NCI-H226 (cell line): ENCODE data around the gene NEK8.
A peak's percentile ranks its signal among the peaks of the same experiment; 100 is the strongest.
"Not testable (repeated sequence)": the region's sequence is repeated elsewhere in the genome, so short reads cannot be mapped to it uniquely, and the experiment has no call there.

Experiments
- DNase-seq: peaks from one replicate; pipeline ENCODE4 v3.0.0-alpha.2; 2015

The NEK8 gene

GRCh38 chr17:28710861-28711722 is 17.5 kb upstream of the NEK8 start:
- DNase-seq, result peak; percentile 90

GRCh38 chr17:28711723-28712031 is 16.9 kb upstream of the NEK8 start, which contains the start of gene PROCA1:
Gene PROCA1 (minus strand): TSS chr17:28711888. CDS start chr17:28711660, 228 bp downstream.
- DNase-seq, result no peak

- no peak for DNase-seq
Measured at GRCh38 chr17:28712032-28712704, 16.4 kb upstream of the NEK8 start.

GRCh38 chr17:28712705-28713415 is 15.7 kb upstream of the NEK8 start:
- DNase-seq, result no peak

- no peak for DNase-seq
Measured at GRCh38 chr17:28714281-28714680, 14.3 kb upstream of the NEK8 start.

DNA sequence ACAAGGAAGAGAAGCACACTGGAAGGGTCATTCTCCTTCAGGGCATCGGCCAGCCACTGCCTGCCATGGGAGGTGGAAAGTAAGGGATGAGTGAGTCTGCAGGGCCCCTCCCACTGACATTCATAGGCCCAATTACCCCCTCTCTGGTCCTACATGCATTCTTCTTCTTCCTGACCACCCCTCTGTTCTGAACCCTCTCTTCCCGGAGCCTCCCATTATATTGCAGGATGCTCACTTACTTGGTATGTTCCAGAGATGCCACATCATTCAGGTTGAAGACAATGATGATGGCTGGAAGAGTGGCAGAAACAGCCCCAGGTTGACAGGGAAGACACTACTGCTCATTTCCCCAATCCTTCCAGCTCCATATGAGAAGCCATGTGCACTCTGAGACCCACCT is 13.4 kb upstream of the NEK8 start:
- no peak for DNase-seq

GRCh38 chr17:28716740-28717577 is 11.6 kb upstream of the NEK8 start:
- no peak for DNase-seq

DNA sequence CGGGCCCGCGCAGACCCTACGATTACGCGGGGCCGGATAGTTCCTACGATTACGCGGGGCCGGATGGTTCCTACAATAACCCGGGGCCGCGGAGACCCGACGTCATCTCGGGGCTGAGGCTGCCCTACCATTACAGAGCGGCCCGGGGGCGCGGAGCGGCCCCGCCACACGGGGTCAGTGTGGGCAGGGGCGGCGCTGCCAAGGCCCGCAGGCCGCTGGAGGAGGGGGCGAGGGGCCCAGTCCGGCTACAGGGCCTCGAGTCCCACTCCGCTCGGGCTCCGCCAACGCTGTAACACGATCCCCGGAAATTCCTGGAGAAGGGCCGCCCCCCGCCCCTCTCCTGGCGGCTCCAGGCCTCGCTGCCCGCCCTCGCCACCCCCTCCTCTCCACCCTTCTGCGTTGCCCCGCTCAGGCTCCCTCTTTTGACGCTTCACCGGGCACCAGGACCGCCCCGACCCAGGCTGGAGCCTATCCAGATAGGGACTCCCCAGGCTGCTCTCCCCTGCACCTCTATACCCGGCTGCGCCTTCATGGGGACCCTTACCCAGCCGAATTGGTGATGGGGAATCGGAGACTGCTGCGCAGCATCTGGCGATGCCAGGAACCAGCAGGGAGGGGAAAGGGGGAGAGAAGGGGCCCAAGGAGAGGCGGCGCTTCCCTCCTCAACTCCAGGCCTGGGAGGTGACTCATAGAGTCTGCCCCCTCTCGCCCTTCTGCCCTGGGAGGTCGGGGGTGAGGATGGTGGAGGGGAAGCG is 10.8 kb upstream of the NEK8 start, which contains the start of gene RAB34:
Gene RAB34 (minus strand): TSS at position 291 of the 755 bp plus-strand sequence. CDS start 602 bp downstream, outside the sequence.
- DNase-seq, result peak; percentile 94

DNA sequence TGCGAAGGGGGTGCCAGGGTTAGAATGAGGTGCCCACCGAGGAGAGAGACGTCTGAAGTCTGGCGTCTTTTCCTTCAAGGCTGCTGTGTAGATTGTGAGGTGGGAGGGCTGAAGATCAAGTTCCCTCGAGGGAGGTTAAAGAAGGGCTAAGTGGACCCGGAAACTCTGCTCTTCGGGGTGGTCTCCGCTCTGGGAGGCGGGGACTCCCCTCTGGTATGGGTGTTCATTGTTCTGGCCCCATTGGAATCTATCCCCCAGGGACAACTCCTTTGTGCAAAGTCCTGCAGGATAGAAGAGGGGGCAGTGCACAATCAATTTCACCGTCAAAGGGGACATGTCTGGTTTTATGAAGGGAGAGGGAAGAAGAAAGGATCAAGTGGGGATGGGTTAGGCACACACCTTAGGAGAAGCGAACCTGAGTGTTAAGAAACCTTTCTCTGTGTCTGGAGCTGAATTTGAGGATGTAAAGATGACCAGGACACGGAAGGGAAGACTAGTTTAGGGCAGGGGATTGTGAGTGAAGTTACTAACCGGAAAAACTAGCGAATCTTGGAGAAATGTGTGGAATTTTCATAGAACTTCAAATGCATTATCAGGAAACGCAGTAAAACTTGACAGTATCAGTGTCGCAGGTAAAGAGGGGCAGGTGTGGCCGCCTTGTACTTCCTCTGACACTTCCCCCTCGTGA is 10.1 kb upstream of the NEK8 start:
- no peak for DNase-seq

- DNase-seq, result no peak
Measured at GRCh38 chr17:28719021-28719433, 9.6 kb upstream of the NEK8 start.

DNA sequence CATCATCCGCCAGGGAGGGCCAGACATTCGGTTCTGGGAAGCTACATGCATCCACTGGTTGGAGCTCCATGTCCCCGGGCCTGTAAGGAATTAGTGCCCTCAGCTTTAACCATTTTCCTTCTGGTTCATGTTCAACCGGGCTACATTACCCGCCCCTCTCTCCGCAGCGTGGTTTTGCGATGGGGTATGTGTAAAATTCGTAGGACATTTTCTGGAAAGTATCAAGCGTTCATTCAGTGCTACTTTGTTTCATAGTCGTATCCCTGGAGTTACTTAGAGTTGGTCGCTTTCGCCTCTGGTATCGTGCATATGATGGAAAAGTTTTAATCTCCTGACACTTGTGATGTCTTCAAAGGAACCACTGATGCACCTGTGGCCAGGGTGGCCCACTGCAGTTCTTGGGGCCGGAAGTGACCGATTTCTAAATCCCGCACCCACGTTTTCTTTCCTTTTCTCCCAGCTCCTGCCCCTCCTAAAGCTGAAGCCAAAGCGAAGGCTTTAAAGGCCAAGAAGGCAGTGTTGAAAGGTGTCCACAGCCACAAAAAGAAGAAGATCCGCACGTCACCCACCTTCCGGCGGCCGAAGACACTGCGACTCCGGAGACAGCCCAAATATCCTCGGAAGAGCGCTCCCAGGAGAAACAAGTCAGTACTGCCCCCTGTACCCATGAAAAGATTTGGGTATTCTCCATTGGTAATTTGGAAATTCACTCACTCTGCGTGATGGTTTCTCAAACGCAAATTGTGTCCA is 8.2 kb upstream of the NEK8 start:
- no peak for DNase-seq

- not testable (repeated sequence) for DNase-seq
Measured at GRCh38 chr17:28720997-28721329, 7.6 kb upstream of the NEK8 start.

- DNase-seq, result no peak
Measured at GRCh38 chr17:28722417-28723158, 6.0 kb upstream of the NEK8 start.

- no peak for DNase-seq
Measured at GRCh38 chr17:28723159-28723835, 5.3 kb upstream of the NEK8 start.

DNA sequence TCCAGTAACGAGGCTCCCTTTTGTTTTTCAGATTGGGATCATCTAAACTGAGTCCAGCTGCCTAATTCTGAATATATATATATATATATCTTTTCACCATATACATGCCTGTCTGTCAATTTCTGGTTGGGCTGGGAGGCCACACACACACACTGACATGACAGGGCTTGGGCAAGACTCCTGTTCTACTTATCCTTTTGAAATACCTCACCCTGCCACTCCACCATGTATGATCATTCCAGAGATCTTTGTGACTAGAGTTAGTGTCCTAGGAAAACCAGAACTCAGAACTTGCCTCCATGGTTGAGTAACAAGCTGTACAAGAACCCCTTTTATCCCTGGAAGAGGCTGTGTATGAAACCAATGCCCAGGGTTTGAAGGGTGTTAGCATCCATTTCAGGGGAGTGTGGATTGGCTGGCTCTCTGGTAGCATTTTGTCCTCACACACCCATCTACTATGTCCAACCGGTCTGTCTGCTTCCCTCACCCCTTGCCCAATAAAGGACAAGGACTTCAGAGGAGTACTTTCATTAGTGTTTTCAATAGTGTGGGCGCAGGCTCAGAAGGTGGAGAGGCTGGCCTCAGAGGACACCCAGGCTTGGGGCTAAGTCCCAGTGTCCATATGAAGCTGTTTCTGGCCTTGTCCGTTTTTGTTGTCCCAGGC is 4.6 kb upstream of the NEK8 start:
- DNase-seq, result not testable (repeated sequence)

DNA sequence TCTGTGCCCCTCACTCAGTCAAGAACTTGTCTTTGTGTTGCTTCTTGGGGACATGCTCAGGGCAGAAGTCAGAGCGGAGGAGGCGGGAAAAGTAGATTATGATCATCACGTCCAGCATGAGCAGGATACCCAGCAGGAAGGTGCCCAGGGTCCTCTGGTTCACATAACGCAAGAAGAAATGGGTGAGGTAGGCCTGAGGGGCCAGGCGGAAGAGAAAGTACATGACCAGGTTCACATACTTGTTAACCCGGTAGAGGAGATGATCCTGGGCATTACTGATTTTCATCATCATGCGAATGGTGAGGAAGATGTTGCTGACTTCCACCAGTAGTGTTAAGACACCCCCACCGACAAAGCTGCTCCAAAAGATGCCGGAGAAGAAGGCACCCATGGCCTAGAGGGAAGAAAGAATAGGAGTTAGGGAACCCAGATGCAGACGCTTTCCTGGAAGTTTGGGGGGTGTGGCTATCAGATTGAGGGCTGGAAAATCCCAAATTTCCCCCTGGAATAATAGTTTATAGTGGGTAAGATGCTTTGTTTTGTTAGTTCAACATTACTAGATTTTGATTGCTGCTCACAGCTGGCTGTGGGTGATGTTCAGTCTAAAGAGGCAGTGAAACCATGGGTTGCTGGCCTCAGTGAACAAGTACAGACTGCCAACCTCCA is 4.0 kb upstream of the NEK8 start:
- no peak for DNase-seq

- DNase-seq, result no peak
Measured at GRCh38 chr17:28725166-28725659, 3.4 kb upstream of the NEK8 start.
